GM23338 (cell line): Measurements from ENCODE around the gene SLC37A2. TPM values are rescaled to one million over a fixed set of nuclear protein-coding genes. Genes with fewer than 3 reads are reported as not detected.

Experiments used
- ATAC-seq: fragments of 200-7000 bp; cut with Tn5 transposase; 3 replicates; pipeline ENCODE4 v1.9.1; 2020
- DNase-seq: peaks from one replicate; pipeline ENCODE4 v3.0.0-alpha.2; 2015; ENCODE audit warnings: low spot score
- H2AFZ ChIP-seq: fragments of 200-600 bp; sonication (generic); 2 replicates; pipeline ENCODE4 v1.8.0; 2016; ENCODE audit warnings: antibody characterized with exemption, mild to moderate bottlenecking, moderate library complexity
- H3F3A ChIP-seq: fragments of 200-600 bp; sonication (generic); replicated peaks from 2 replicates; pipeline ENCODE4 v1.8.0; 2017; ENCODE audit warnings: antibody characterized with exemption, mixed run types, low read depth
- H3K27ac ChIP-seq: fragments of 200-600 bp; sonication (generic); 2 replicates; pipeline ENCODE4 v1.6.1; 2016; ENCODE audit warnings: low read depth
- H3K27me3 ChIP-seq: fragments of 200-600 bp; sonication (generic); 2 replicates; pipeline ENCODE4 v1.8.0; 2016; ENCODE audit warnings: mild to moderate bottlenecking, mixed run types, moderate library complexity; ENCODE audit not compliant: insufficient read depth
- H3K36me3 ChIP-seq: fragments of 200-600 bp; sonication (generic); 2 replicates; pipeline ENCODE4 v1.8.0; 2016; ENCODE audit warnings: mild to moderate bottlenecking; ENCODE audit not compliant: insufficient read depth
- H3K4me1 ChIP-seq: fragments of 200-600 bp; sonication (generic); 2 replicates; pipeline ENCODE4 v1.8.0; 2016; ENCODE audit warnings: mild to moderate bottlenecking, moderate library complexity; ENCODE audit not compliant: insufficient read depth
- H3K4me2 ChIP-seq: fragments of 200-600 bp; sonication (generic); 2 replicates; pipeline ENCODE4 v1.7.1; 2017; ENCODE audit warnings: mixed run types
- H3K4me3 ChIP-seq: fragments of 200-600 bp; sonication (generic); 2 replicates; pipeline ENCODE4 v1.6.1; 2016; ENCODE audit warnings: mixed run types
- H3K79me2 ChIP-seq: fragments of 200-600 bp; sonication (generic); replicated peaks from 2 replicates; pipeline ENCODE4 v1.8.0; 2017; ENCODE audit warnings: mild to moderate bottlenecking; ENCODE audit not compliant: insufficient read depth
- H3K9me2 ChIP-seq: fragments of 200-600 bp; sonication (generic); 2 replicates; pipeline ENCODE4 v1.8.0; 2017; ENCODE audit not compliant: insufficient read depth
- H4K20me1 ChIP-seq: fragments of 200-600 bp; sonication (generic); replicated peaks from 2 replicates; pipeline ENCODE4 v1.8.0; 2017; ENCODE audit warnings: mild to moderate bottlenecking; ENCODE audit not compliant: insufficient read depth
- H3K27ac Mint-ChIP-seq: 2 replicates; pipeline ENCODE4 v1.8.0; 2020; ENCODE audit warnings: inconsistent platforms, mild to moderate bottlenecking, moderate library complexity, mixed read lengths
- H3K27me3 Mint-ChIP-seq: 3 replicates; pipeline ENCODE4 v1.8.0; 2022; ENCODE audit warnings: low read depth, mild to moderate bottlenecking, moderate library complexity, mixed read lengths, inconsistent platforms; ENCODE audit not compliant: insufficient read depth, poor library complexity
- H3K36me3 Mint-ChIP-seq: 3 replicates; pipeline ENCODE4 v1.8.0; 2021; ENCODE audit warnings: low read depth, mild to moderate bottlenecking, inconsistent platforms, moderate library complexity, mixed read lengths
- H3K4me1 Mint-ChIP-seq: 3 replicates; pipeline ENCODE4 v1.8.0; 2020; ENCODE audit warnings: mild to moderate bottlenecking, inconsistent platforms, mixed read lengths
- H3K4me3 Mint-ChIP-seq: 3 replicates; pipeline ENCODE4 v1.8.0; 2021; ENCODE audit warnings: moderate library complexity, mild to moderate bottlenecking, inconsistent platforms, mixed read lengths
- H3K9me3 Mint-ChIP-seq: 3 replicates; pipeline ENCODE4 v1.8.0; 2020; ENCODE audit warnings: moderate library complexity, mild to moderate bottlenecking, inconsistent platforms, mixed read lengths
- EZH2phosphoT487 ChIP-seq: fragments of 200-600 bp; sonication (generic); IDR thresholded peaks from one replicate; pipeline ENCODE4 v1.8.1; 2018; ENCODE audit warnings: antibody characterized with exemption; ENCODE audit not compliant: unreplicated experiment
- NANOG ChIP-seq: IDR thresholded peaks from 2 replicates; pipeline ENCODE4 v1.6.1; 2016; ENCODE audit warnings: antibody characterized with exemption, borderline replicate concordance
- ZNF331 ChIP-seq: fragments of 250-450 bp; sonication (Bioruptor Pico); IDR thresholded peaks from 2 replicates; pipeline ENCODE4 v1.5.0; 2020; ENCODE audit warnings: low read depth, mild to moderate bottlenecking, moderate library complexity
- polyA plus RNA-seq: library from polyadenylated mRNA; unstranded; fragments of >200 nt; fragmentation: Nextera tagmentation; extraction: Ambion mirVana; gene quantifications from 2 replicates; pipeline ENCODE4 v1.2.1, GENCODE V29; 2016
- total RNA-seq: library from RNA; depleted of rRNA; stranded (reverse); fragments of >200 nt; shearing (Covaris generic); gene quantifications from 2 replicates; pipeline ENCODE4 v1.2.3, GENCODE V29; 2014
- TF ChIP-seq, protein P1 (sequence below): IDR thresholded peaks from one replicate; pipeline ENCODE4 v1.6.1; 2018; ENCODE audit warnings: antibody characterized with exemption; ENCODE audit not compliant: unreplicated experiment
- TF ChIP-seq, protein P2 (sequence below), 2 experiments: fragments of 200-600 bp in 1 of 2; sonication (generic) in 1 of 2; conservative IDR thresholded peaks; 2 replicates each; pipeline versions ENCODE4 v1.5.1 to v1.6.1; 2016 to 2017; ENCODE audit warnings: antibody characterized with exemption in 2 of 2, low read depth in 2 of 2, mild to moderate bottlenecking in 2 of 2, moderate library complexity in 1 of 2
- TF ChIP-seq, protein P3 (sequence below): fragments of 250-450 bp; sonication (Bioruptor Pico); IDR thresholded peaks from 2 replicates; pipeline ENCODE4 v1.5.0; 2020; ENCODE audit warnings: mild to moderate bottlenecking, moderate library complexity
- TF ChIP-seq, protein P4 (sequence below): IDR thresholded peaks from 2 replicates; pipeline ENCODE4 v1.6.1; 2016; ENCODE audit warnings: antibody characterized with exemption

Gene SLC37A2
- total and polyA plus RNA-seq, 2 experiments from 2014 or later, result 0.40 to 1.6 TPM

DNA sequence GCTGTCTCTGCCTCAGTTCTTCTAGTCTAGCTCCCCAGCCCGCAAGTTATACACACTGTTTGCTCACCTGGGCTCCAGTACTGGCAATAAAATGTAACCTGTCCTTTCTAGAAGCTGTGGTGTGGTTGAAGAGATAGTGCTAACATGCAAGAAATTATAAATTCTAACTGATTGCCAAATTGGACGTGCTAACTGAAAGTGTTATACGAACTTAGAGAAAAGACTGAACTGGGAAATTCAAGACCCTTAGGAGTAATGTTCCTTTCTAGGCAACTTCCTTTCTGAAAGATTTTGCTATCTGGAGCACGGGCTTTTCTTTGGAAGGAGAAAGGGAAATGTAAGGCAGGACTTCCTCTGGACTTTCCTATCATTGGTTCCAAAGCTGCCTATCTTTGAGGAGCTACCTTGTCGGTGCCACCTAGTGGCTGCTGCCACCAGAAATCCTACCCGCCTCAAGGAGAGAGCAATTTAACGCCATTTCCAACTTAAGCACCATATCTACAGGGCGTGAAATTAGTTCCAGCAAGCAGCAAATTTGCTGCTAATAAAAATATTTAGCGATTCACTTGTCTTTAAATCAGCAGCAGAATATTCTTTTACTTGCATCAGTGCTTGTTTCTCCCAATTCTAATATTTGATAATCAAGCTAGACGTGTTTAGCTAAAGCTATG is 61.0 kb downstream of the SLC37A2 start:
- H3K4me3 Mint-ChIP-seq, result no peak overlapping the region
- Histone ChIP-seq H3K27ac (no peak overlapping the region), H4K20me1 (no peaks in the 10 kb centered on the region), H3K4me2 (no peak overlapping the region), H3K9me2 (peaks cover 12% of the 10 kb centered on the region; the same call in 1 of the 2 replicates), H2AFZ (peak overlapping the region; percentile 88), H3K79me2 (no peaks in the 10 kb centered on the region), H3K27me3 (peaks cover 10% of the 10 kb centered on the region; the same call in 1 of the 2 replicates), H3K4me3 (no peak overlapping the region), H3F3A (no peaks in the 10 kb centered on the region), H3K4me1 (no peaks in the 10 kb centered on the region), H3K36me3 (no peaks in the 10 kb centered on the region)
- H3K27me3 Mint-ChIP-seq, result peaks cover 3% of the 10 kb centered on the region
- H3K4me1 Mint-ChIP-seq, result no peaks in the 10 kb centered on the region; the same call in 2 of the 3 replicates
- no peaks in the 10 kb centered on the region for H3K36me3 Mint-ChIP-seq
- DNase-seq (peak; percentile 87), ATAC-seq (peak; percentile 99)
- peaks cover 4% of the 10 kb centered on the region; the same call in 1 of the 3 replicates for H3K9me3 Mint-ChIP-seq
- TF ChIP-seq, protein P1, sequence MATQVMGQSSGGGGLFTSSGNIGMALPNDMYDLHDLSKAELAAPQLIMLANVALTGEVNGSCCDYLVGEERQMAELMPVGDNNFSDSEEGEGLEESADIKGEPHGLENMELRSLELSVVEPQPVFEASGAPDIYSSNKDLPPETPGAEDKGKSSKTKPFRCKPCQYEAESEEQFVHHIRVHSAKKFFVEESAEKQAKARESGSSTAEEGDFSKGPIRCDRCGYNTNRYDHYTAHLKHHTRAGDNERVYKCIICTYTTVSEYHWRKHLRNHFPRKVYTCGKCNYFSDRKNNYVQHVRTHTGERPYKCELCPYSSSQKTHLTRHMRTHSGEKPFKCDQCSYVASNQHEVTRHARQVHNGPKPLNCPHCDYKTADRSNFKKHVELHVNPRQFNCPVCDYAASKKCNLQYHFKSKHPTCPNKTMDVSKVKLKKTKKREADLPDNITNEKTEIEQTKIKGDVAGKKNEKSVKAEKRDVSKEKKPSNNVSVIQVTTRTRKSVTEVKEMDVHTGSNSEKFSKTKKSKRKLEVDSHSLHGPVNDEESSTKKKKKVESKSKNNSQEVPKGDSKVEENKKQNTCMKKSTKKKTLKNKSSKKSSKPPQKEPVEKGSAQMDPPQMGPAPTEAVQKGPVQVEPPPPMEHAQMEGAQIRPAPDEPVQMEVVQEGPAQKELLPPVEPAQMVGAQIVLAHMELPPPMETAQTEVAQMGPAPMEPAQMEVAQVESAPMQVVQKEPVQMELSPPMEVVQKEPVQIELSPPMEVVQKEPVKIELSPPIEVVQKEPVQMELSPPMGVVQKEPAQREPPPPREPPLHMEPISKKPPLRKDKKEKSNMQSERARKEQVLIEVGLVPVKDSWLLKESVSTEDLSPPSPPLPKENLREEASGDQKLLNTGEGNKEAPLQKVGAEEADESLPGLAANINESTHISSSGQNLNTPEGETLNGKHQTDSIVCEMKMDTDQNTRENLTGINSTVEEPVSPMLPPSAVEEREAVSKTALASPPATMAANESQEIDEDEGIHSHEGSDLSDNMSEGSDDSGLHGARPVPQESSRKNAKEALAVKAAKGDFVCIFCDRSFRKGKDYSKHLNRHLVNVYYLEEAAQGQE, result no peak
- TF ChIP-seq EZH2phosphoT487 (no peak), ZNF331 (CRISPR knock-in tag) (no peak)
- TF ChIP-seq, protein P2, sequence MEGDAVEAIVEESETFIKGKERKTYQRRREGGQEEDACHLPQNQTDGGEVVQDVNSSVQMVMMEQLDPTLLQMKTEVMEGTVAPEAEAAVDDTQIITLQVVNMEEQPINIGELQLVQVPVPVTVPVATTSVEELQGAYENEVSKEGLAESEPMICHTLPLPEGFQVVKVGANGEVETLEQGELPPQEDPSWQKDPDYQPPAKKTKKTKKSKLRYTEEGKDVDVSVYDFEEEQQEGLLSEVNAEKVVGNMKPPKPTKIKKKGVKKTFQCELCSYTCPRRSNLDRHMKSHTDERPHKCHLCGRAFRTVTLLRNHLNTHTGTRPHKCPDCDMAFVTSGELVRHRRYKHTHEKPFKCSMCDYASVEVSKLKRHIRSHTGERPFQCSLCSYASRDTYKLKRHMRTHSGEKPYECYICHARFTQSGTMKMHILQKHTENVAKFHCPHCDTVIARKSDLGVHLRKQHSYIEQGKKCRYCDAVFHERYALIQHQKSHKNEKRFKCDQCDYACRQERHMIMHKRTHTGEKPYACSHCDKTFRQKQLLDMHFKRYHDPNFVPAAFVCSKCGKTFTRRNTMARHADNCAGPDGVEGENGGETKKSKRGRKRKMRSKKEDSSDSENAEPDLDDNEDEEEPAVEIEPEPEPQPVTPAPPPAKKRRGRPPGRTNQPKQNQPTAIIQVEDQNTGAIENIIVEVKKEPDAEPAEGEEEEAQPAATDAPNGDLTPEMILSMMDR (conservative IDR thresholded peaks at IDR 0.05; ENCODE audit: low read depth in 2 of 2), result peak; percentile 75 to 77
- no peak overlapping the region for H3K27ac Mint-ChIP-seq

DNA sequence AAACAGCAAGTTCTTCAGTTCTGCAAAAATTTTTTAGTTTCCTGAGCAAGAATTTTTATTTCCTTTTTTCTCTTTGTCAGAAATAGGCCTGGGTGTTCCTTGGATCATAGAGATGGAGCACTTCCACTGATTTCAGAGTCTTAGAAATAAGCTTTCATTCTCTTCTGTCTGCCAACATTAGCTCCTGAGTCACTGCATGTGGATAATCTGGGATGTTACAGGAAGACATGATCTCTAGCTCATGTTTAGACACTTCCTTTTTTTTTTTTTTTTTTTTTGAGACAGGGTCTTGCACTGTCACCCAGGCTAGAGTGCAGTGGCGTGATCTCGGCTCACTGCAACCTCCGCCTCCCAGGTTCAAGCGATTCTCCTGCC is 61.5 kb downstream of the SLC37A2 start:
- H3K27ac ChIP-seq, result no peak overlapping the region
- no peak overlapping the region for H3K27ac Mint-ChIP-seq
- no peaks in the 10 kb centered on the region; the same call in 2 of the 3 replicates for H3K4me1 Mint-ChIP-seq
- ATAC-seq (no peak), DNase-seq (no peak)
- 0 out of 2 replicates have a peak overlapping the region, but pooled peaks have one; percentile 16 for H2AFZ ChIP-seq
- no peaks in the 10 kb centered on the region for H3K4me1 ChIP-seq
- H3K4me2 ChIP-seq, result no peak overlapping the region
- no peak overlapping the region for H3K4me3 Mint-ChIP-seq
- no peaks in the 10 kb centered on the region for H4K20me1 ChIP-seq
- no peaks in the 10 kb centered on the region for H3K36me3 Mint-ChIP-seq
- no peaks in the 10 kb centered on the region for H3K36me3 ChIP-seq
- H3K9me2 ChIP-seq, result 0 out of 2 replicates have a peak, but pooled peaks cover 12% of the 10 kb centered on the region
- H3K79me2 ChIP-seq, result no peaks in the 10 kb centered on the region
- no peaks in the 10 kb centered on the region for H3F3A ChIP-seq
- H3K27me3 Mint-ChIP-seq, result peaks cover 3% of the 10 kb centered on the region
- H3K27me3 ChIP-seq, result peaks cover 10% of the 10 kb centered on the region; the same call in 1 of the 2 replicates
- peaks cover 4% of the 10 kb centered on the region; the same call in 1 of the 3 replicates for H3K9me3 Mint-ChIP-seq
- H3K4me3 ChIP-seq, result no peak overlapping the region
- TF ChIP-seq NANOG (no peak), ZNF331 (CRISPR knock-in tag) (no peak)
- TF ChIP-seq, protein P3, sequence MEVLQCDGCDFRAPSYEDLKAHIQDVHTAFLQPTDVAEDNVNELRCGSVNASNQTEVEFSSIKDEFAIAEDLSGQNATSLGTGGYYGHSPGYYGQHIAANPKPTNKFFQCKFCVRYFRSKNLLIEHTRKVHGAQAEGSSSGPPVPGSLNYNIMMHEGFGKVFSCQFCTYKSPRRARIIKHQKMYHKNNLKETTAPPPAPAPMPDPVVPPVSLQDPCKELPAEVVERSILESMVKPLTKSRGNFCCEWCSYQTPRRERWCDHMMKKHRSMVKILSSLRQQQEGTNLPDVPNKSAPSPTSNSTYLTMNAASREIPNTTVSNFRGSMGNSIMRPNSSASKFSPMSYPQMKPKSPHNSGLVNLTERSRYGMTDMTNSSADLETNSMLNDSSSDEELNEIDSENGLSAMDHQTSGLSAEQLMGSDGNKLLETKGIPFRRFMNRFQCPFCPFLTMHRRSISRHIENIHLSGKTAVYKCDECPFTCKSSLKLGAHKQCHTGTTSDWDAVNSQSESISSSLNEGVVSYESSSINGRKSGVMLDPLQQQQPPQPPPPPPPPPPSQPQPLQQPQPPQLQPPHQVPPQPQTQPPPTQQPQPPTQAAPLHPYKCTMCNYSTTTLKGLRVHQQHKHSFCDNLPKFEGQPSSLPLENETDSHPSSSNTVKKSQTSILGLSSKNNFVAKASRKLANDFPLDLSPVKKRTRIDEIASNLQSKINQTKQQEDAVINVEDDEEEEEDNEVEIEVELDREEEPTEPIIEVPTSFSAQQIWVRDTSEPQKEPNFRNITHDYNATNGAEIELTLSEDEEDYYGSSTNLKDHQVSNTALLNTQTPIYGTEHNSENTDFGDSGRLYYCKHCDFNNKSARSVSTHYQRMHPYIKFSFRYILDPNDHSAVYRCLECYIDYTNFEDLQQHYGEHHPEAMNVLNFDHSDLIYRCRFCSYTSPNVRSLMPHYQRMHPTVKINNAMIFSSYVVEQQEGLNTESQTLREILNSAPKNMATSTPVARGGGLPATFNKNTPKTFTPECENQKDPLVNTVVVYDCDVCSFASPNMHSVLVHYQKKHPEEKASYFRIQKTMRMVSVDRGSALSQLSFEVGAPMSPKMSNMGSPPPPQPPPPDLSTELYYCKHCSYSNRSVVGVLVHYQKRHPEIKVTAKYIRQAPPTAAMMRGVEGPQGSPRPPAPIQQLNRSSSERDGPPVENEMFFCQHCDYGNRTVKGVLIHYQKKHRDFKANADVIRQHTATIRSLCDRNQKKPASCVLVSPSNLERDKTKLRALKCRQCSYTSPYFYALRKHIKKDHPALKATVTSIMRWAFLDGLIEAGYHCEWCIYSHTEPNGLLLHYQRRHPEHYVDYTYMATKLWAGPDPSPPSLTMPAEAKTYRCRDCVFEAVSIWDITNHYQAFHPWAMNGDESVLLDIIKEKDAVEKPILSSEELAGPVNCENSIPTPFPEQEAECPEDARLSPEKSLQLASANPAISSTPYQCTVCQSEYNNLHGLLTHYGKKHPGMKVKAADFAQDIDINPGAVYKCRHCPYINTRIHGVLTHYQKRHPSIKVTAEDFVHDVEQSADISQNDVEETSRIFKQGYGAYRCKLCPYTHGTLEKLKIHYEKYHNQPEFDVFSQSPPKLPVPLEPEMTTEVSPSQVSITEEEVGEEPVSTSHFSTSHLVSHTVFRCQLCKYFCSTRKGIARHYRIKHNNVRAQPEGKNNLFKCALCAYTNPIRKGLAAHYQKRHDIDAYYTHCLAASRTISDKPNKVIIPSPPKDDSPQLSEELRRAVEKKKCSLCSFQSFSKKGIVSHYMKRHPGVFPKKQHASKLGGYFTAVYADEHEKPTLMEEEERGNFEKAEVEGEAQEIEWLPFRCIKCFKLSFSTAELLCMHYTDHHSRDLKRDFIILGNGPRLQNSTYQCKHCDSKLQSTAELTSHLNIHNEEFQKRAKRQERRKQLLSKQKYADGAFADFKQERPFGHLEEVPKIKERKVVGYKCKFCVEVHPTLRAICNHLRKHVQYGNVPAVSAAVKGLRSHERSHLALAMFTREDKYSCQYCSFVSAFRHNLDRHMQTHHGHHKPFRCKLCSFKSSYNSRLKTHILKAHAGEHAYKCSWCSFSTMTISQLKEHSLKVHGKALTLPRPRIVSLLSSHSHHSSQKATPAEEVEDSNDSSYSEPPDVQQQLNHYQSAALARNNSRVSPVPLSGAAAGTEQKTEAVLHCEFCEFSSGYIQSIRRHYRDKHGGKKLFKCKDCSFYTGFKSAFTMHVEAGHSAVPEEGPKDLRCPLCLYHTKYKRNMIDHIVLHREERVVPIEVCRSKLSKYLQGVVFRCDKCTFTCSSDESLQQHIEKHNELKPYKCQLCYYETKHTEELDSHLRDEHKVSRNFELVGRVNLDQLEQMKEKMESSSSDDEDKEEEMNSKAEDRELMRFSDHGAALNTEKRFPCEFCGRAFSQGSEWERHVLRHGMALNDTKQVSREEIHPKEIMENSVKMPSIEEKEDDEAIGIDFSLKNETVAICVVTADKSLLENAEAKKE (CRISPR knock-in tag), result no peak
- TF ChIP-seq, protein P4, sequence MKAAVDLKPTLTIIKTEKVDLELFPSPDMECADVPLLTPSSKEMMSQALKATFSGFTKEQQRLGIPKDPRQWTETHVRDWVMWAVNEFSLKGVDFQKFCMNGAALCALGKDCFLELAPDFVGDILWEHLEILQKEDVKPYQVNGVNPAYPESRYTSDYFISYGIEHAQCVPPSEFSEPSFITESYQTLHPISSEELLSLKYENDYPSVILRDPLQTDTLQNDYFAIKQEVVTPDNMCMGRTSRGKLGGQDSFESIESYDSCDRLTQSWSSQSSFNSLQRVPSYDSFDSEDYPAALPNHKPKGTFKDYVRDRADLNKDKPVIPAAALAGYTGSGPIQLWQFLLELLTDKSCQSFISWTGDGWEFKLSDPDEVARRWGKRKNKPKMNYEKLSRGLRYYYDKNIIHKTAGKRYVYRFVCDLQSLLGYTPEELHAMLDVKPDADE, result no peak
